ENCODE data around the gene MORC1. TPM values are rescaled to one million over a fixed set of nuclear protein-coding genes. Genes with fewer than 3 reads are reported as not detected.

The MORC1 gene
- total and polyA plus RNA-seq, 8 donors: not detected

DNA sequence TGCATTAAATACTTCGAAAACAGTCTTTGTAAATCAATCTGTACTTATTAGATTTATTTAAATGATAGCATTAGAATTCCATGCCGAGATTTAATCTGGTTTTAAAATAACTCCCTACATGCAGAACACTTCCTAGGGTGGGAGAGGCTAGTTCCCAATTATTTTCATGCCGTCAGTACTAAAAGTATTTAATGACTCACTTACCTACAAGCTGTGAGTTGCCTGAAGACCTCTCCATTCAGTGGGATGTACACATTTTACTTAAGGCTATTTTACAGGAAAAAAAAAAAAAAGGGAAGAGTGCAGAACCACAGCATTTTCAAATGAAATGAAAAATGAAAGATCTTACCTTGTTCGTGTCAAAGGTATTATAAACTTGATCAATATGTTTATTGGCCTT is 164.7 kb downstream of the MORC1 start:
- H3K27me3 ChIP-seq: no peaks in the 10 kb centered on the region
- ATAC-seq: no peak
- no peak for DNase-seq
- no peak overlapping the region for H3K4me3 ChIP-seq
- no peaks in the 10 kb centered on the region for H3K36me3 ChIP-seq
- no peak overlapping the region for H3K27ac ChIP-seq
- TF ChIP-seq, protein P1, sequence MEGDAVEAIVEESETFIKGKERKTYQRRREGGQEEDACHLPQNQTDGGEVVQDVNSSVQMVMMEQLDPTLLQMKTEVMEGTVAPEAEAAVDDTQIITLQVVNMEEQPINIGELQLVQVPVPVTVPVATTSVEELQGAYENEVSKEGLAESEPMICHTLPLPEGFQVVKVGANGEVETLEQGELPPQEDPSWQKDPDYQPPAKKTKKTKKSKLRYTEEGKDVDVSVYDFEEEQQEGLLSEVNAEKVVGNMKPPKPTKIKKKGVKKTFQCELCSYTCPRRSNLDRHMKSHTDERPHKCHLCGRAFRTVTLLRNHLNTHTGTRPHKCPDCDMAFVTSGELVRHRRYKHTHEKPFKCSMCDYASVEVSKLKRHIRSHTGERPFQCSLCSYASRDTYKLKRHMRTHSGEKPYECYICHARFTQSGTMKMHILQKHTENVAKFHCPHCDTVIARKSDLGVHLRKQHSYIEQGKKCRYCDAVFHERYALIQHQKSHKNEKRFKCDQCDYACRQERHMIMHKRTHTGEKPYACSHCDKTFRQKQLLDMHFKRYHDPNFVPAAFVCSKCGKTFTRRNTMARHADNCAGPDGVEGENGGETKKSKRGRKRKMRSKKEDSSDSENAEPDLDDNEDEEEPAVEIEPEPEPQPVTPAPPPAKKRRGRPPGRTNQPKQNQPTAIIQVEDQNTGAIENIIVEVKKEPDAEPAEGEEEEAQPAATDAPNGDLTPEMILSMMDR (IDR thresholded peaks at IDR 0.05): no peak
- intact Hi-C loops (cut with DNase I): no loop called here
- no peaks in the 10 kb centered on the region for H3K4me1 ChIP-seq
- H3K9me3 ChIP-seq: no peaks in the 10 kb centered on the region

DNA sequence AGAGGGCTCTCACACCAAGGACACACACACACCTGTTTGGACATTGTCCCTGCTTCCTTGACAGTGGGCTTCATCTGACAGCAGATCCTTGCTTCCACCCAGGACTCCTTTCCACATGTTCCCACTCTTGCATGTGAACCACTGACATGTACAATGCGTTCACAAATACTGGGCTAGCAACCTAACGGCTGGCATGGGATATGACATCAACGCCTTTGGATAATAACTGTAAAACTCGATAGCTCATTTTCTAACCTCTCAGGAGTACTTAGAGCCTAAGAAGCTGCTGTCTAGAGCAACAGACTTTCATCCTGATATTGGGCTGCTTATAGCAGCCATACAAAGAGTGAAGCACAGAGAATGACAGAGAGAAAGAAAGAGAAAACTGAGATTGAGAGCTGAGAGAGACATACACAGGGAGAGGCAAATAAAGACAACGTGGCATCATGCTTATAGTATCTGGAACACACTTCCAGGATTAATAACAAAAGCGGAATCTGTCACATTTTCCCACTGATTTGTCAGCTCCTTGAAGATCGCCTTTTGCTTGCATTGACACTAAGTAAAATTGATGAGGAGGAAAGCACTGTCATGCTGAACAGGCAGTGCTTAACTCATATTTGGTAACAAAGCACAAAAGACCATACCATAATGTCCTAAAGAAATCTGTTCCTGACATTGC is 166.0 kb downstream of the MORC1 start:
- DNase-seq (no peak), ATAC-seq (no peak)
- Histone ChIP-seq H3K27ac (no peak overlapping the region), H3K4me1 (no peaks in the 10 kb centered on the region), H3K9me3 (no peaks in the 10 kb centered on the region), H3K27me3 (no peaks in the 10 kb centered on the region), H3K36me3 (no peaks in the 10 kb centered on the region), H3K4me3 (no peak overlapping the region)
- TF ChIP-seq, protein P1 (IDR thresholded peaks at IDR 0.05): no peak
- intact Hi-C loops (cut with DNase I): no loop called here

DNA sequence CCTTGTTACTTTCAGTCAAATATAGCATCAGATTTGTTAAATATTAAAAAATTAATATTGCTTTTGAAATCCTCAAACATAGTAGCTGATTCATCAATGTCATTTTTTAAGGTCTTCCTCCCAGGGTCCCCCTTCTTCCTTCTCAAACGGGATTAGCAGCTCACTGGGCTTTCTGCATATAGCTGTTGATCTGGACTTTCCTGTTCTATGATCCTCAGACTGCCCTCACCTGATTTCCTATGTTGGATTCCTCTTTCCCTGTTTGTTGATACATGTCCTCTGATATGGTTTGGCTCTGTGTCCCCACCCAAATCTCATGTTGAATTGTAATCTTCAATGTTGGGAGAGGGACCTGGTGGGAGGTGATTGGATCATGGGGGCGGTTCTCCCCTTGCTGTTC is 170.1 kb downstream of the MORC1 start:
- Histone ChIP-seq H3K27me3 (no peaks in the 10 kb centered on the region), H3K4me3 (no peak overlapping the region), H3K36me3 (no peaks in the 10 kb centered on the region), H3K4me1 (no peaks in the 10 kb centered on the region), H3K27ac (no peak overlapping the region), H3K9me3 (no peaks in the 10 kb centered on the region)
- no peak for DNase-seq
- no peak for ATAC-seq
- intact Hi-C loops (cut with DNase I): no loop called here
- TF ChIP-seq, protein P1 (IDR thresholded peaks at IDR 0.05): no peak

DNA sequence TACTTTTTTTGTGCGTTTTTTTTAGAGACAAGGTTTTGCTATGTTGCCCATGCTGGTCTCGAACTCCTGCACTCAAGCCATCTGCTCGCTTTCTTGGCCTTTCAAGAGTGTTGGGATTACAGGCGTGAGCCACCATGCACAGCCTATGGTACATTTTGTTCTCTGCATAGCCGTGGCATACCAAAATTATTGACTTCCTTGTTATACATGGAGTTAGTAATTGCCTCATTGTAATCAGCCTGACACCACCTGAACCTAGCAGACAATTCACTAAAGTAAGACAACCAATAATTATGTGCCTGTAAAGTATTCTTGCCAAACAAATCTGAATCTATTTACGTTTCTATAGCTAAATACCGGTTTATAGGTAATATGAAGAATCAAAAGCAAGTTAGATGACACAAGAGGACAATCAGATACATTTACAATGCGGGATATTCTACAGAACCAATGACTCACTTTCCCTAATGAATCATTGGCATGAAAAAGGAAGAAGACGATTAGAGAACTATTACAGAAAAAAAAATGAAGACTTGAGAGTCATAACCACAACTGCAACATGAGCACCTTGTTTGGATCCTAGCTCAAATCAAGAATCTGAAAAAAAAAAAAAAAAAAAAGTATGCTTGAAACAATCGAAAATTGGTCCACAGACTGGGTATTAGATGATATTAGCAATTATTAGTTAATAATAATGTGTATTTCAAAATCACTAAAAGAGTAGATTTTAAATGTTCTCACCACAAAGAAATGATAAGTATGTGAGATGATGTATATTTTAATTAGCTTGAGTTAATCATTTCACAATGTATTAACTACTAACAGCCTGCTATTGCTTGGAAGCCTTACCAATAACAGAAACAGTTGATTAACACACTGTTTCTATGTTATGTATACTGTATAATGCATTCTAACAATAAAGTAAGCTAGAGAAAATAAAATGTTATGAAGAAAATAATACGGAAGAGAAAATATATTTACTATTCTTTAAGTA is 171.3 kb downstream of the MORC1 start:
- no peaks in the 10 kb centered on the region for H3K36me3 ChIP-seq
- no peaks in the 10 kb centered on the region for H3K27me3 ChIP-seq
- TF ChIP-seq, protein P1 (IDR thresholded peaks at IDR 0.05): no peak
- H3K4me1 ChIP-seq: no peaks in the 10 kb centered on the region
- ATAC-seq: no peak
- no peak overlapping the region for H3K4me3 ChIP-seq
- DNase-seq: no peak
- no peak overlapping the region for H3K27ac ChIP-seq
- no peaks in the 10 kb centered on the region for H3K9me3 ChIP-seq
- intact Hi-C loops (cut with DNase I): no loop called here
